Measurements from ENCODE around the gene ARHGAP32. TPM values are rescaled to one million over a fixed set of nuclear protein-coding genes. Genes with fewer than 3 reads are reported as not detected.
"Not testable (repeated sequence)": the region's sequence is repeated elsewhere in the genome, so short reads cannot be mapped to it uniquely, and the experiment has no call there.

The ARHGAP32 gene
- polyA plus RNA-seq, 4 donors = 8.9 to 17.2 (median 16.7) TPM

- no peaks in the 10 kb centered on the region for H3K27me3 ChIP-seq (ENCODE audit: control insufficient read depth in 3 of 3, insufficient read depth in 3 of 3, low read length in 3 of 3)
- no peak overlapping the region for H3K4me3 ChIP-seq (ENCODE audit: low read depth in 1 of 3, low read length in 3 of 3)
- peaks cover 0 to 14% of the 10 kb centered on the region in 2 donors for H3K9me3 ChIP-seq (ENCODE audit: control insufficient read depth in 2 of 2, insufficient read depth in 1 of 2, low read depth in 1 of 2, low read length in 1 of 2)
- no peak overlapping the region for H3K27ac ChIP-seq (ENCODE audit: low read depth in 1 of 3, low read length in 2 of 3)
- H3K4me1 ChIP-seq (ENCODE audit: control insufficient read depth in 3 of 3, insufficient read depth in 2 of 3, low read depth in 1 of 3, low read length in 2 of 3) = peaks cover 0 to 4% (median 0%) of the 10 kb centered on the region in 3 donors
- peaks cover 0 to 2% (median 0%) of the 10 kb centered on the region in 3 donors for H3K36me3 ChIP-seq (ENCODE audit: control insufficient read depth in 3 of 3, insufficient read depth in 2 of 3, low read depth in 1 of 3, low read length in 3 of 3)
- DNase-seq (no peak), FAIRE-seq (no peak)
- WGBS, 3 donors = 71 to 87% (median 80%) methylated on average over 2 of the region's 2 CpGs
Observed at GRCh38 chr11:129146191-129146590, 45.9 kb downstream of the ARHGAP32 start.

- no peak overlapping the region for H3K27ac ChIP-seq (ENCODE audit: low read depth in 1 of 3, low read length in 2 of 3)
- H3K4me1 ChIP-seq (ENCODE audit: control insufficient read depth in 3 of 3, insufficient read depth in 2 of 3, low read depth in 1 of 3, low read length in 2 of 3) = peaks cover 0 to 4% (median 0%) of the 10 kb centered on the region in 3 donors
- DNase-seq (peak in 1 of 2 donors; percentile 6), FAIRE-seq (no peak)
- H3K36me3 ChIP-seq (ENCODE audit: control insufficient read depth in 3 of 3, insufficient read depth in 2 of 3, low read depth in 1 of 3, low read length in 3 of 3) = peaks cover 0 to 2% (median 0%) of the 10 kb centered on the region in 3 donors
- no peak overlapping the region for H3K4me3 ChIP-seq (ENCODE audit: low read depth in 1 of 3, low read length in 3 of 3)
- H3K9me3 ChIP-seq (ENCODE audit: control insufficient read depth in 2 of 2, insufficient read depth in 1 of 2, low read depth in 1 of 2, low read length in 1 of 2) = peaks cover 0 to 14% of the 10 kb centered on the region in 2 donors
- no peaks in the 10 kb centered on the region for H3K27me3 ChIP-seq (ENCODE audit: control insufficient read depth in 3 of 3, insufficient read depth in 3 of 3, low read length in 3 of 3)
Observed at GRCh38 chr11:129145276-129145675, 46.8 kb downstream of the ARHGAP32 start.

- Histone ChIP-seq H3K4me1 (ENCODE audit: control insufficient read depth in 3 of 3, insufficient read depth in 2 of 3, low read depth in 1 of 3, low read length in 2 of 3) (peaks cover 0 to 4% (median 0%) of the 10 kb centered on the region in 3 donors), H3K27me3 (ENCODE audit: control insufficient read depth in 3 of 3, insufficient read depth in 3 of 3, low read length in 3 of 3) (no peaks in the 10 kb centered on the region), H3K27ac (ENCODE audit: low read depth in 1 of 3, low read length in 2 of 3) (no peak overlapping the region), H3K9me3 (ENCODE audit: control insufficient read depth in 2 of 2, insufficient read depth in 1 of 2, low read depth in 1 of 2, low read length in 1 of 2) (peaks cover 0 to 14% of the 10 kb centered on the region in 2 donors), H3K36me3 (ENCODE audit: control insufficient read depth in 3 of 3, insufficient read depth in 2 of 3, low read depth in 1 of 3, low read length in 3 of 3) (peaks cover 0 to 2% (median 0%) of the 10 kb centered on the region in 3 donors), H3K4me3 (ENCODE audit: low read depth in 1 of 3, low read length in 3 of 3) (no peak overlapping the region)
- no peak for FAIRE-seq
- no peak for DNase-seq
- 85 to 88% (median 87%) methylated on average over 2 of the region's 2 CpGs for WGBS, 3 donors
Observed at GRCh38 chr11:129144256-129144655, 47.9 kb downstream of the ARHGAP32 start.

GRCh38 chr11:129143335-129143734, 48.8 kb downstream of the ARHGAP32 start:
- H3K36me3 ChIP-seq (ENCODE audit: control insufficient read depth in 3 of 3, insufficient read depth in 2 of 3, low read depth in 1 of 3, low read length in 3 of 3) = peaks cover 0 to under 1% (median 0%) of the 10 kb centered on the region in 3 donors
- peaks cover 0 to 5% of the 10 kb centered on the region in 2 donors for H3K9me3 ChIP-seq (ENCODE audit: control insufficient read depth in 2 of 2, insufficient read depth in 1 of 2, low read depth in 1 of 2, low read length in 1 of 2)
- 38 to 65% (median 53%) methylated on average over 8 of the region's 8 CpGs for WGBS, 3 donors
- FAIRE-seq (peak; percentile 23), DNase-seq (peak; percentile 28 to 89)
- H3K4me3 ChIP-seq (ENCODE audit: low read depth in 1 of 3, low read length in 3 of 3) = no peak overlapping the region
- H3K4me1 ChIP-seq (ENCODE audit: control insufficient read depth in 3 of 3, insufficient read depth in 2 of 3, low read depth in 1 of 3, low read length in 2 of 3) = peaks cover 0 to 4% (median 0%) of the 10 kb centered on the region in 3 donors
- H3K27me3 ChIP-seq (ENCODE audit: control insufficient read depth in 3 of 3, insufficient read depth in 3 of 3, low read length in 3 of 3) = no peaks in the 10 kb centered on the region
- no peak overlapping the region for H3K27ac ChIP-seq (ENCODE audit: low read depth in 1 of 3, low read length in 2 of 3)

GRCh38 chr11:129141748-129142523, 50.2 kb downstream of the ARHGAP32 start:
- WGBS, 3 donors = 11 to 61% (median 38%) methylated on average over 8 of the region's 8 CpGs
- H3K27ac ChIP-seq (ENCODE audit: low read depth in 1 of 3, low read length in 2 of 3) = peak overlapping the region in 2 of 3 donors; percentile 43 to 66
- H3K9me3 ChIP-seq (ENCODE audit: control insufficient read depth in 2 of 2, insufficient read depth in 1 of 2, low read depth in 1 of 2, low read length in 1 of 2) = peaks cover 0 to 4% of the 10 kb centered on the region in 2 donors
- H3K4me1 ChIP-seq (ENCODE audit: control insufficient read depth in 3 of 3, insufficient read depth in 2 of 3, low read depth in 1 of 3, low read length in 2 of 3) = peaks cover 0 to 4% (median 0%) of the 10 kb centered on the region in 3 donors
- peak; percentile 7 to 68 for DNase-seq
- peak overlapping the region in 1 of 3 donors; percentile 9 for H3K4me3 ChIP-seq (ENCODE audit: low read depth in 1 of 3, low read length in 3 of 3)
- FAIRE-seq = no peak
- no peaks in the 10 kb centered on the region for H3K27me3 ChIP-seq (ENCODE audit: control insufficient read depth in 3 of 3, insufficient read depth in 3 of 3, low read length in 3 of 3)
- no peaks in the 10 kb centered on the region for H3K36me3 ChIP-seq (ENCODE audit: control insufficient read depth in 3 of 3, insufficient read depth in 2 of 3, low read depth in 1 of 3, low read length in 3 of 3)

GRCh38 chr11:129131316-129131715, 60.8 kb downstream of the ARHGAP32 start:
- Histone ChIP-seq H3K36me3 (ENCODE audit: control insufficient read depth in 3 of 3, insufficient read depth in 2 of 3, low read depth in 1 of 3, low read length in 3 of 3) (no peaks in the 10 kb centered on the region), H3K9me3 (ENCODE audit: control insufficient read depth in 2 of 2, insufficient read depth in 1 of 2, low read depth in 1 of 2, low read length in 1 of 2) (peaks cover 1 to 2% of the 10 kb centered on the region in 2 donors), H3K4me3 (ENCODE audit: low read depth in 1 of 3, low read length in 3 of 3) (no peak overlapping the region), H3K27me3 (ENCODE audit: control insufficient read depth in 3 of 3, insufficient read depth in 3 of 3, low read length in 3 of 3) (no peaks in the 10 kb centered on the region), H3K4me1 (ENCODE audit: control insufficient read depth in 3 of 3, insufficient read depth in 2 of 3, low read depth in 1 of 3, low read length in 2 of 3) (no peaks in the 10 kb centered on the region), H3K27ac (ENCODE audit: low read depth in 1 of 3, low read length in 2 of 3) (no peak overlapping the region)
- DNase-seq (no peak), FAIRE-seq (no peak)
- 86 to 93% (median 91%) methylated on average over 6 of the region's 6 CpGs for WGBS, 3 donors

GRCh38 chr11:129128881-129129620, 63.1 kb downstream of the ARHGAP32 start:
- FAIRE-seq; H3K4me3 ChIP-seq (ENCODE audit: low read depth in 1 of 3, low read length in 3 of 3); H3K9me3 ChIP-seq (ENCODE audit: control insufficient read depth in 2 of 2, insufficient read depth in 1 of 2, low read depth in 1 of 2, low read length in 1 of 2); H3K27me3 ChIP-seq (ENCODE audit: control insufficient read depth in 3 of 3, insufficient read depth in 3 of 3, low read length in 3 of 3); DNase-seq; H3K4me1 ChIP-seq (ENCODE audit: control insufficient read depth in 3 of 3, insufficient read depth in 2 of 3, low read depth in 1 of 3, low read length in 2 of 3); H3K36me3 ChIP-seq (ENCODE audit: control insufficient read depth in 3 of 3, insufficient read depth in 2 of 3, low read depth in 1 of 3, low read length in 3 of 3); H3K27ac ChIP-seq (ENCODE audit: low read depth in 1 of 3, low read length in 2 of 3): not testable (repeated sequence)
- 96 to 99% (median 97%) methylated on average over 28 to 51 of the region's 51 CpGs for WGBS, 3 donors

- Histone ChIP-seq H3K36me3 (ENCODE audit: control insufficient read depth in 3 of 3, insufficient read depth in 2 of 3, low read depth in 1 of 3, low read length in 3 of 3) (peaks cover 0 to 5% (median 4%) of the 10 kb centered on the region in 3 donors), H3K27ac (ENCODE audit: low read depth in 1 of 3, low read length in 2 of 3) (no peak overlapping the region), H3K9me3 (ENCODE audit: control insufficient read depth in 2 of 2, insufficient read depth in 1 of 2, low read depth in 1 of 2, low read length in 1 of 2) (no peaks in the 10 kb centered on the region), H3K27me3 (ENCODE audit: control insufficient read depth in 3 of 3, insufficient read depth in 3 of 3, low read length in 3 of 3) (no peaks in the 10 kb centered on the region), H3K4me1 (ENCODE audit: control insufficient read depth in 3 of 3, insufficient read depth in 2 of 3, low read depth in 1 of 3, low read length in 2 of 3) (no peaks in the 10 kb centered on the region), H3K4me3 (ENCODE audit: low read depth in 1 of 3, low read length in 3 of 3) (no peak overlapping the region)
- WGBS, 3 donors = 28 to 59% (median 42%) methylated on average over 2 of the region's 2 CpGs
- FAIRE-seq (no peak), DNase-seq (peak in 1 of 2 donors; percentile 18)
Observed at GRCh38 chr11:129119036-129119435, 73.1 kb downstream of the ARHGAP32 start.

Data from small intestine (tissue), 7 donors.